Gastrocnemius medialis (tissue), 4 donors: ENCODE measurements around the gene CCR5. TPM values are rescaled to one million over a fixed set of nuclear protein-coding genes. Genes with fewer than 3 reads are reported as not detected.

ENCODE experiments used
- ATAC-seq, 2 donors: fragments of 150-250 bp; one replicate each; pipeline ENCODE4 v1.9.1; 2016
- DNase-seq, 2 donors: peaks; one replicate each; pipeline ENCODE4 v3.0.0-alpha.2; 2019
- H3K27ac ChIP-seq, 4 donors: fragments of 200-600 bp; sonication (generic); 1 replicate in 1 of 4; 2 replicates in 3 of 4; pipeline ENCODE4 v1.5.1; 2016 to 2018; ENCODE audit warnings: mild to moderate bottlenecking in 2 of 4, moderate library complexity in 1 of 4
- H3K27me3 ChIP-seq, 3 donors: fragments of 200-600 bp; sonication (generic) in 2 of 3; 1 replicate in 1 of 3; 2 replicates in 2 of 3; pipeline versions ENCODE4 v1.5.1 to v1.6.0; 2016 to 2019; ENCODE audit warnings: mild to moderate bottlenecking in 1 of 3, moderate library complexity in 1 of 3
- H3K36me3 ChIP-seq, 2 donors: fragments of 200-600 bp; sonication (generic) in 1 of 2; one replicate each; pipeline ENCODE4 v1.5.1; 2017 to 2018
- H3K4me1 ChIP-seq, 2 donors: fragments of 200-600 bp; sonication (generic) in 1 of 2; one replicate each; pipeline ENCODE4 v1.5.1; 2016 to 2017; ENCODE audit warnings: mild to moderate bottlenecking in 2 of 2
- H3K4me3 ChIP-seq, 4 donors: fragments of 200-600 bp; sonication (generic) in 3 of 4; 1 replicate in 1 of 4; 2 replicates in 3 of 4; pipeline ENCODE4 v1.5.1; 2016 to 2019; ENCODE audit warnings: mild to moderate bottlenecking in 2 of 4
- H3K9me3 ChIP-seq, 3 donors: fragments of 200-600 bp; sonication (generic) in 2 of 3; 1 replicate in 1 of 3; 2 replicates in 2 of 3; pipeline ENCODE4 v1.5.1; 2016 to 2019
- POLR2A ChIP-seq, 2 donors: fragments of 450-650 bp; IDR thresholded peaks; one replicate each; pipeline ENCODE4 v1.6.1; 2017; ENCODE audit warnings: antibody characterized with exemption in 2 of 2, mild to moderate bottlenecking in 2 of 2, moderate library complexity in 2 of 2
- in situ Hi-C, 4 donors: fragments of 200-750 bp; cut with MboI; loops; one replicate each; pipeline versions ENCODE4 v1.15.0 to v1.8.0; 2017; ENCODE audit warnings: low sequenced_read_pairs in 4 of 4
- intact Hi-C: fragments of 100-400 bp; cut with DNase I; formaldehyde crosslinking; loops from one replicate; pipeline ENCODE4 v1.15.1; 2023; ENCODE audit warnings: low total_unique reads
- total RNA-seq, 4 donors: library from RNA; depleted of rRNA; stranded (reverse); fragments of >200 nt; gene quantifications; one replicate each; pipeline versions ENCODE4 v1.1.0 to v1.2.3, GENCODE V29; 2016
- TF ChIP-seq, protein P1 (sequence below), 5 experiments: fragments of 450-650 bp in 3 of 5; fragments of 200-600 bp in 2 of 5; sonication (generic) in 2 of 5; IDR thresholded peaks in 4 of 5; conservative IDR thresholded peaks in 1 of 5; 1 replicate in 4 of 5; 2 replicates in 1 of 5; pipeline ENCODE4 v1.5.1; 2016 to 2019; ENCODE audit warnings: antibody characterized with exemption in 5 of 5, mild to moderate bottlenecking in 3 of 5, moderate library complexity in 3 of 5

The CCR5 gene
- total RNA-seq, 4 donors from 2014 or later: 0.07 to 0.20 (median 0.10) TPM; not detected in 1

GRCh38 chr3:46375218-46375617, 4.5 kb downstream of the CCR5 start:
- H3K27ac ChIP-seq: no peak overlapping the region
- TF ChIP-seq, protein P1, sequence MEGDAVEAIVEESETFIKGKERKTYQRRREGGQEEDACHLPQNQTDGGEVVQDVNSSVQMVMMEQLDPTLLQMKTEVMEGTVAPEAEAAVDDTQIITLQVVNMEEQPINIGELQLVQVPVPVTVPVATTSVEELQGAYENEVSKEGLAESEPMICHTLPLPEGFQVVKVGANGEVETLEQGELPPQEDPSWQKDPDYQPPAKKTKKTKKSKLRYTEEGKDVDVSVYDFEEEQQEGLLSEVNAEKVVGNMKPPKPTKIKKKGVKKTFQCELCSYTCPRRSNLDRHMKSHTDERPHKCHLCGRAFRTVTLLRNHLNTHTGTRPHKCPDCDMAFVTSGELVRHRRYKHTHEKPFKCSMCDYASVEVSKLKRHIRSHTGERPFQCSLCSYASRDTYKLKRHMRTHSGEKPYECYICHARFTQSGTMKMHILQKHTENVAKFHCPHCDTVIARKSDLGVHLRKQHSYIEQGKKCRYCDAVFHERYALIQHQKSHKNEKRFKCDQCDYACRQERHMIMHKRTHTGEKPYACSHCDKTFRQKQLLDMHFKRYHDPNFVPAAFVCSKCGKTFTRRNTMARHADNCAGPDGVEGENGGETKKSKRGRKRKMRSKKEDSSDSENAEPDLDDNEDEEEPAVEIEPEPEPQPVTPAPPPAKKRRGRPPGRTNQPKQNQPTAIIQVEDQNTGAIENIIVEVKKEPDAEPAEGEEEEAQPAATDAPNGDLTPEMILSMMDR (IDR thresholded peaks at IDR 0.05 in 4 of 5, conservative IDR thresholded peaks at IDR 0.05 in 1 of 5): no peak
- no peak for TF ChIP-seq POLR2A (IDR thresholded peaks at IDR 0.05)
- H3K4me3 ChIP-seq: no peak overlapping the region
- ATAC-seq (no peak), DNase-seq (no peak)
- in situ Hi-C loops (loop anchor here in 1 of 4 donors (10.0 kb wide), 1 partner anchor 100 kb away; no protein-coding TSS in a partner anchor), intact Hi-C loops (loop anchor here (10.0 kb wide), 1 partner anchor 290 kb away; no protein-coding TSS in a partner anchor)
- no peaks in the 10 kb centered on the region for H3K9me3 ChIP-seq
- no peaks in the 10 kb centered on the region for H3K36me3 ChIP-seq
- peaks cover 3 to 4% of the 10 kb centered on the region in 2 donors for H3K4me1 ChIP-seq
- H3K27me3 ChIP-seq: peaks cover 0 to 4% (median 0%) of the 10 kb centered on the region in 3 donors

DNA sequence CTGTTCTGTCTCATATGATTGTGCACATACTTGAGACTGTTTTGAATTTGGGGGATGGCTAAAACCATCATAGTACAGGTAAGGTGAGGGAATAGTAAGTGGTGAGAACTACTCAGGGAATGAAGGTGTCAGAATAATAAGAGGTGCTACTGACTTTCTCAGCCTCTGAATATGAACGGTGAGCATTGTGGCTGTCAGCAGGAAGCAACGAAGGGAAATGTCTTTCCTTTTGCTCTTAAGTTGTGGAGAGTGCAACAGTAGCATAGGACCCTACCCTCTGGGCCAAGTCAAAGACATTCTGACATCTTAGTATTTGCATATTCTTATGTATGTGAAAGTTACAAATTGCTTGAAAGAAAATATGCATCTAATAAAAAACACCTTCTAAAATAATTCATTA, 5.1 kb downstream of the CCR5 start:
- H3K36me3 ChIP-seq: no peaks in the 10 kb centered on the region
- no peaks in the 10 kb centered on the region for H3K9me3 ChIP-seq
- H3K27ac ChIP-seq: no peak overlapping the region
- DNase-seq (no peak), ATAC-seq (no peak)
- peaks cover 0 to 4% (median 0%) of the 10 kb centered on the region in 3 donors for H3K27me3 ChIP-seq
- TF ChIP-seq, protein P1 (IDR thresholded peaks at IDR 0.05 in 4 of 5, conservative IDR thresholded peaks at IDR 0.05 in 1 of 5): no peak
- peaks cover 9% of the 10 kb centered on the region in 2 donors for H3K4me1 ChIP-seq
- in situ Hi-C loops: loop anchor here in 1 of 4 donors (10.0 kb wide), 1 partner anchor 101 kb away; no protein-coding TSS in a partner anchor
- H3K4me3 ChIP-seq: no peak overlapping the region
- intact Hi-C loops: loop anchor here (10.0 kb wide), 1 partner anchor 291 kb away; no protein-coding TSS in a partner anchor

GRCh38 chr3:46378426-46378942, 7.7 kb downstream of the CCR5 start:
- in situ Hi-C loops (loop anchor here in 1 of 4 donors (10.0 kb wide), 1 partner anchor 104 kb away; no protein-coding TSS in a partner anchor), intact Hi-C loops (loop anchor here (10.0 kb wide), 1 partner anchor 294 kb away; no protein-coding TSS in a partner anchor)
- Histone ChIP-seq H3K4me3 (no peak overlapping the region), H3K27ac (no peak overlapping the region), H3K9me3 (no peaks in the 10 kb centered on the region), H3K27me3 (no peaks in the 10 kb centered on the region), H3K36me3 (no peaks in the 10 kb centered on the region), H3K4me1 (peaks cover 17 to 19% of the 10 kb centered on the region in 2 donors)
- DNase-seq (peak; percentile 43 to 50), ATAC-seq (peak in 1 of 2 donors; percentile 37)
- TF ChIP-seq POLR2A (IDR thresholded peaks at IDR 0.05): no peak
- TF ChIP-seq, protein P1 (IDR thresholded peaks at IDR 0.05 in 4 of 5, conservative IDR thresholded peaks at IDR 0.05 in 1 of 5): peak; percentile 9 to 54 (median 46)

GRCh38 chr3:46380471-46381221, 9.9 kb downstream of the CCR5 start:
- TF ChIP-seq, protein P1 (IDR thresholded peaks at IDR 0.05 in 4 of 5, conservative IDR thresholded peaks at IDR 0.05 in 1 of 5): no peak
- no peak for TF ChIP-seq POLR2A (IDR thresholded peaks at IDR 0.05)
- DNase-seq (peak; percentile 52 to 59), ATAC-seq (peak; percentile 92 to 95)
- in situ Hi-C loops (no loop called here), intact Hi-C loops (loop anchor here (2.0 kb wide), 1 partner anchor 28 kb away; no protein-coding TSS in a partner anchor)
- Histone ChIP-seq H3K36me3 (no peaks in the 10 kb centered on the region), H3K27me3 (no peaks in the 10 kb centered on the region), H3K9me3 (no peaks in the 10 kb centered on the region), H3K27ac (peak overlapping the region; percentile 58 to 76 (median 69)), H3K4me1 (peaks cover 17 to 19% of the 10 kb centered on the region in 2 donors), H3K4me3 (peak overlapping the region in 2 of 4 donors; percentile 0 to 3)
